Measurements from ENCODE around the gene CEP192. TPM values are rescaled to one million over a fixed set of nuclear protein-coding genes. Genes with fewer than 3 reads are reported as not detected.

Gene CEP192
- total RNA-seq, 4 donors from 2014 or later: 16.9 to 28.6 (median 20.0) TPM

DNA sequence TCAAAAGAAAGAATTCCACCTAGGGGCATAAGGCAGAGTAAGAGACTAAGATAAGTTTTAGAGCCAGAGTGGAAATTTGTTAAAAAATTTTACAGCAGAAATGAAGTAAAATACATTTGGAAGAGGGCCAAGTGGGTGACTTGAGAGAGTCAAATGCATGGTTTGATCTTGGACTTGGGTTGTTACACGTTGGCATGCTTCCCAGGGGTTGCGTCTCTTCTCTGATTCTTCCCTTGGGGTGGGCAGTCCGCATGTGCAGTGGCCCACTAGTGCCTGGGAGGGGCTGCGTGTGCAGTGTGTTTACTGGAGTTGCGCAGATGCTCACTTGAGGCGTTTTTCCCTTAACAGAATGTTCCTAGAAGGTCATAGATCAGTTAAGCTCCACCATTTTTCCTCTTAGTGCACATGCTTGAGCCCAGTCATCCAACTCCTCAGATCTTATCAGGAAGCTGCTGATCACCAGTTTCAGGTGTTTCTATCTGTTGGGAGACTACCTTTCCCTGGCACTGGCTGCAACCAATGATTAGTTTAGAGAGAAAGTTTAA is 30.2 kb upstream of the CEP192 start:
- Histone ChIP-seq H3K9me3 (no peaks in the 10 kb centered on the region), H3K4me1 (no peaks in the 10 kb centered on the region), H3K27me3 (no peaks in the 10 kb centered on the region), H3K4me3 (no peak overlapping the region), H3K36me3 (peaks cover 4 to 68% of the 10 kb centered on the region in 2 donors), H3K27ac (no peak overlapping the region)
- TF ChIP-seq CTCF (IDR thresholded peaks at IDR 0.05) (no peak), EP300 (IDR thresholded peaks at IDR 0.05) (no peak), POLR2AphosphoS5 (IDR thresholded peaks at IDR 0.05) (no peak), POLR2A (IDR thresholded peaks at IDR 0.05) (no peak)
- no peak for ATAC-seq
- 51 to 88% methylated on average over 6 of the region's 6 CpGs for WGBS, 2 donors (ENCODE audit: low coverage in 1 of 2)

DNA sequence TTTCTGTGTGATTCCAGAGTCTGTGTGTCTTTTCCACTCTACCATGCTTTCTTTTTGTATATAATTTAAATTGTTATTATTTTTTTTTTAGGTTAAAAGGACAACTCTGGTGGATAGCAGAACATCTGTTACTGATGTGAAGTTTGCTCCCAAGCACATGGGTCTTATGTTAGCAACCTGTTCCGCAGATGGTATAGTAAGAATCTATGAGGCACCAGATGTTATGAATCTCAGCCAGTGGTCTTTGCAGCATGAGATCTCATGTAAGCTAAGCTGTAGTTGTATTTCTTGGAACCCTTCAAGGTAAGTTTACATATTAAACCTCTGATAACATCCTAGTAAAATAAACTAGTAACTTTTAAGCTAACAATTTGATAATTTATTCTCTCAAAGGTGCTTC is 28.1 kb upstream of the CEP192 start:
- Histone ChIP-seq H3K4me3 (no peak overlapping the region), H3K36me3 (peaks cover 4 to 64% of the 10 kb centered on the region in 2 donors), H3K27me3 (no peaks in the 10 kb centered on the region), H3K4me1 (no peaks in the 10 kb centered on the region), H3K27ac (no peak overlapping the region), H3K9me3 (no peaks in the 10 kb centered on the region)
- 93% methylated on average over 1 of the region's 1 CpG; no CpG with 5 or more reads in 1 of the 2 donors for WGBS, 2 donors (ENCODE audit: low coverage in 1 of 2)
- TF ChIP-seq POLR2A (IDR thresholded peaks at IDR 0.05): no peak
- no peak for ATAC-seq

- no peak for ATAC-seq
- Histone ChIP-seq H3K27me3 (no peaks in the 10 kb centered on the region), H3K9me3 (no peaks in the 10 kb centered on the region), H3K4me3 (no peak overlapping the region), H3K4me1 (no peaks in the 10 kb centered on the region), H3K36me3 (peaks cover 0 to 76% of the 10 kb centered on the region in 2 donors), H3K27ac (no peak overlapping the region)
- 91 to 100% methylated on average over 1 to 4 of the region's 4 CpGs for WGBS, 2 donors (ENCODE audit: low coverage in 1 of 2)
- TF ChIP-seq POLR2A (IDR thresholded peaks at IDR 0.05) (no peak), CTCF (IDR thresholded peaks at IDR 0.05) (no peak), EP300 (IDR thresholded peaks at IDR 0.05) (no peak), POLR2AphosphoS5 (IDR thresholded peaks at IDR 0.05) (no peak)
Measured at GRCh38 chr18:12968115-12968514, 23.0 kb upstream of the CEP192 start.

GRCh38 chr18:12968619-12969018 is 22.5 kb upstream of the CEP192 start:
- H3K27ac ChIP-seq: no peak overlapping the region
- H3K36me3 ChIP-seq: peaks cover 0 to 76% of the 10 kb centered on the region in 2 donors
- H3K4me3 ChIP-seq: no peak overlapping the region
- no peak for TF ChIP-seq EP300 (IDR thresholded peaks at IDR 0.05)
- TF ChIP-seq POLR2AphosphoS5 (IDR thresholded peaks at IDR 0.05): no peak
- TF ChIP-seq POLR2A (IDR thresholded peaks at IDR 0.05): no peak
- no peak for TF ChIP-seq CTCF (IDR thresholded peaks at IDR 0.05)
- WGBS, 2 donors (ENCODE audit: low coverage in 1 of 2): 85 to 91% methylated on average over 2 to 4 of the region's 6 CpGs
- H3K27me3 ChIP-seq: no peaks in the 10 kb centered on the region
- H3K9me3 ChIP-seq: no peaks in the 10 kb centered on the region
- ATAC-seq: no peak
- H3K4me1 ChIP-seq: no peaks in the 10 kb centered on the region

- Histone ChIP-seq H3K9me3 (no peaks in the 10 kb centered on the region), H3K4me1 (no peaks in the 10 kb centered on the region), H3K36me3 (peaks cover 0 to 86% of the 10 kb centered on the region in 2 donors), H3K4me3 (no peak overlapping the region), H3K27ac (no peak overlapping the region), H3K27me3 (no peaks in the 10 kb centered on the region)
- no peak for ATAC-seq
- no peak for TF ChIP-seq POLR2A (IDR thresholded peaks at IDR 0.05)
- 88 to 100% methylated on average over 1 to 4 of the region's 4 CpGs for WGBS, 2 donors (ENCODE audit: low coverage in 1 of 2)
Measured at GRCh38 chr18:12973562-12974213, 17.5 kb upstream of the CEP192 start.

GRCh38 chr18:12975488-12975887 is 15.7 kb upstream of the CEP192 start:
- no peaks in the 10 kb centered on the region for H3K4me1 ChIP-seq
- TF ChIP-seq EP300 (IDR thresholded peaks at IDR 0.05) (no peak), POLR2A (IDR thresholded peaks at IDR 0.05) (no peak), CTCF (IDR thresholded peaks at IDR 0.05) (no peak), POLR2AphosphoS5 (IDR thresholded peaks at IDR 0.05) (no peak)
- no peak overlapping the region for H3K4me3 ChIP-seq
- peaks cover 0 to 83% of the 10 kb centered on the region in 2 donors for H3K36me3 ChIP-seq
- 87 to 97% methylated on average over 4 to 6 of the region's 6 CpGs for WGBS, 2 donors (ENCODE audit: low coverage in 1 of 2)
- no peak for ATAC-seq
- H3K9me3 ChIP-seq: no peaks in the 10 kb centered on the region
- H3K27ac ChIP-seq: no peak overlapping the region
- no peaks in the 10 kb centered on the region for H3K27me3 ChIP-seq
